Activated T-cell treated with anti-CD3 and anti-CD28 coated beads, Interleukin-2, amount 50 U/mL, for 1 hour (primary cell): ENCODE data around the gene PKHD1.

ENCODE experiments used
- DNase-seq: peaks from one replicate; pipeline ENCODE4 v3.0.0-alpha.2; 2020

Gene PKHD1

DNA sequence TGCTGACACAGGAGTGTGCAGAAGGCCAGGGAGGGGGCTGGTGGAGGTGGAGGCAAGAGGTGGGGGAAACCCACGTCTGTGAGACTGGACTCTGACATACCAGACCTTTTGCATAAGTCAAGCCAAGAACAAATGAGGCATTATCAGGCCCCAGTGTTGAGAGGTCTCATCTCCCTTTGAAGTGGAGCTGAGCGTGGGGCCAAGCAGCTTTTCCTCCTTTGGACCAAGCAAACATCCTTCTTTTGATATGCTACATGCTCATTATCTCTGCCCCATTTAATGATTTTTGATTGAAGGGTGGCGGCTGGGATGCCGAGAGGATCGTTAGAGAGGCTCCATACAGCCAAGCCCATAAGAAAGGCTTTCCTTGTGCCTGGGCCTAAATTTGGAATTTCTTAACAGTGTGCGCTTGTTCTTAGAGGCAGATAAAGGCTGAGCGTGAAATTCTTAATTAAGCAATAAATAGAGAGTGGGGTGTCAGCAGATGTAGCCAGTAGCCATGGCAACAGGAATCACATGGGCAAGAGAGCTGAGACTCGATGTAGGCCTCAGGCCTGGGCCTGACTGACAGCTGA lies 244.5 kb downstream of the PKHD1 start:
- no peak for DNase-seq

DNA sequence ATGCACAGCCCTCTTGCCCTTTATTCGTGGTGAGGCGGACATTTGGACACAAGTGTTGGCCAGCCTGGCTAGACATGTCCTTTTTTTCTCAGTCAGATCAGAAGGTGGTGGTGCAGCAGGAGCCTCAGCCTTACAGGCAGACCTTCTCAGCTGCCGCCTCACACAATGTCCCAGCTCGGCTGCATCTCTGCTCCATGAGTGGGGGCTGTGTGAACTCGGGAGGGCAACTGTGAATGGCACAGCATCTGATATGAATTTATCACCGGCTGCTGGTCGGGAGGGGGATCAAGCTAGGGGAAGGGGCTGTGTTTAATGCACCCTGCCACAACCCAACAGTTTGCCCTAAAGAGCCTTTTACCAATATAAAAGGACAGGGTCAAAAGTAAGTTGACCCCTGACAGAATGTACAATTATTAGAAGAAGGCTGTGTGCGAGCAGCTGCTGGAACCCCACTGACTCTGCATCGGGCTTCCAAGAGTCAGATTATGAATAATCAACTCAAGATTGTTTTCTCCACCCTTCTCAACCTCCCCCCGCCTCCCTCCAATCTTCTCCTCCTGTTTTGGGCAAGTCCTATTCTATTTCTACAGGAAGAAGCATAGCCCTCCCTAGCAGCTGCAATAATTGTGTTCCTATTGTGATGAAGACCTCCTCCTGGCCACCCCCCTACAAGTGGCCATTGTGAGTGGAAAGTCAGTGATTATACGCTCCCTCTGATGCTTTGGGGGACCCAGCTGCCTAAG lies 245.2 kb downstream of the PKHD1 start:
- DNase-seq: no peak

DNA sequence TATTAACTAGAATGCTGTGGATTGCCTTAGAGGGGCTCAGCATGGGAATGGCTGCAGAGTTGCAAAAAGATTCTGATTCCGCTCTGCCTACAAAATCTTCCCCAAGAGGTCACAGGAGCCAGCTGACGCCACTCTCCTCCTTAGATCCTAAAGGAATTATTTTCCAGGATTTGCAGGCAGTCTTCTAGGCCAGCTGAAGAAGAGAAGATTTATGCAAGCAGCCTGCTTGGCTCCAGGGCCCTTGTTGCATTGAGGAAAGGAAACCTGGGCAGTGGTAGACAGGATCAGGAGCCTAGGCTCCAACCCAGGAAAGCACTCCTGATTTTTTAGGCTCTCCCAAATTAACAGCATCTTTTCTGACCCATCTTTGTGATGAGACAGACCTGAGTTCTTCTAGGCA lies 245.8 kb downstream of the PKHD1 start:
- DNase-seq: no peak

DNA sequence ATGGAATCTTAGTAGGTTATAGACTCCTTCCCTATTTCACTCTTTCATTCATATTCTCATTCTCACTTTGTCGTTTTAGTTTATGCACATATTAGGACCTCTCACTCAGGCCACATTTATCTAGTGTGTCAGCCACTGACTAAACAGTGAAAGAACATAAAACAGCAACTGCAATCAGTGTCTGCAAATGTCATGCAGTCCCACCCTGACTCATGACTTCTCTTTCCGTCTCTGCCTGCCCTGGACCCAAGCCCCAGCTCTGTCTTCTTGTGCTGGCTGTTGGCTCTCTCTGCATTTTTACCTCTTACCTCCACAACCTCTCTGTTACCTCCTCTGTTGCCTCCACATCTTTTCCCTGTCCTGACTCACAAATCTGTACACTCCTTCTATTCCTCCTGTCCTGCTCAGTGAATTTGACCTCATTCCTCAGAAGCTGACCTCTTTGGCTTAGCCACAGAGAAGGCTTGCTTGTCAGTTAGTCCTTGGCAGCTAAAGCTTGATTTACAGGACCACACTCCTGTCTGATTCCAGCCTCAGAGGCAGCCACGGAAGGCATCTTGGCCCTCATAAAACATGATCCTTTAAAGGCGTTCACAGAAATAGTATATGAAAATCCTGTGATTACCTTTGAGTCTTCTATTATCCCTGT lies 247.6 kb downstream of the PKHD1 start:
- no peak for DNase-seq

DNA sequence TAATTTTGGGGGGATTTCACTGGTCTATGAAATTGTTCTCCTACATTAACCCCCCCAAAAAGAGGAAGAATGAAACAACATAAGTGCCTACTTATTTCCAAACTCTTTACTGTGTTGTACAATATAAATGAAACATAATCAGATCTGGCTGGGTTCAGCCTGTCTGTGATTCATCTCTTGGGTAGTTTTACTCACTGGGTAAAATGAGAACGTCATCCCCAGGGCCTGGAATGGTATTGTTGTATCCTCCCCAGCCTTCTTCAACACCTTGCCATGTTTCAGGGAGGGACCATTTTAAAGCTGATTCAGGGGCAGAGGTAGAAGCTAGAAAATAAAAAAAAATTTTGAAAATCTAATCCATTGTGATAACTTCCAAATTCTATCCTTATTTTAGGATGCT lies 256.7 kb downstream of the PKHD1 start:
- DNase-seq: no peak

DNA sequence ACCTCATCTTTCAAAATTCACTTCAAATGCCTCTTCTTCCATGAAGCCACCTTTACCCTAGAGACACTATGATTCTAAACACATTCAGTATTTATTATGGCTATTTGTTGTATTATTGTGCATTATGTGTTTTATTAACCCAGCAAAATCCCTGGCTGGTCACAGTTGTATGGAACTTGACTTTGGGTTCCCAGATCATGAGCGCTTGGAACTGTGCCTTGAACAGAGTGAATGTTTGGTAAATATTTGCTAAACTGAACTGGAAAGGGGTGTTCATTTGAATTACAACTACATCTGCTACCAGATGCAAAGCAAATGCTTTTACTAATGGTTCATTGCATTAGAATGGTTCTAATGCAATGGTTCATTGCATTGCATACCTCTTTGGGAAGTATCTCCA lies 259.8 kb downstream of the PKHD1 start:
- DNase-seq: no peak

DNA sequence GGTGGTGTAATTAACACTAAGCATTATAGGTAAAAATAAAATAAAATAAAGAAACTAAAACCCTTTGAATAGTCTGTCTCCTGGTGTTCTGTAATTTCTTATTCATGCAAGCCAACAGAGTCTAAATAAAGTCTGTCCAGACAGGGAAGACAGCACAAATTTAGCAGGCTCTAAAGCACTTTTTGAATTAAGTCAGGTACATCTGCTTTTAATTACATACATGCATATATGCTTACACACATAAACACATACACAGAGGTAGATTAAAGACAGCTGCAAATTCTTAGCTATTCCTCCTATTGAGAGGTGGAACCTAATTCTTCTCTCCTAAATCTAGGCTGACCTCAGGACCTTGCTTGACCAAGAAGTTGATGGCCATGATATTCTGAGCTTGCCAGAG lies 262.5 kb downstream of the PKHD1 start:
- DNase-seq: no peak

DNA sequence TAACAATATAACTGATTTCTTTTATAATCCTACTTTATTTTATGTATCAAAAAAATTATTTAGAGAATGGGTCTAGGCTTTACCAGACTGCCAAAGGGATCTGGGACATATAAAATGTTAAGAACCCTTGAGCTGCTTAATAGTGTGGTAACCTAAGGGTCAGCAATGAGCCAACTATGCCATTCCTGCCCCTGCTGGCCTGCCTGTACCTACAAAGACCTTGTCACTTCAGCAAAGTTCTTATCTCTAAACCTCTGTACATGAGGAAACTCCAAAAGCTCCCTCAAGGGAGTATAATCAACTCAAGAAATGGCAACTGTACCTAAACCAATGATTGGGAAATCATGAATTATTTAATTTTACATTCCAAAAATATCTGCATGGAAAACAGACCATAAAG lies 266.9 kb downstream of the PKHD1 start:
- no peak for DNase-seq

DNA sequence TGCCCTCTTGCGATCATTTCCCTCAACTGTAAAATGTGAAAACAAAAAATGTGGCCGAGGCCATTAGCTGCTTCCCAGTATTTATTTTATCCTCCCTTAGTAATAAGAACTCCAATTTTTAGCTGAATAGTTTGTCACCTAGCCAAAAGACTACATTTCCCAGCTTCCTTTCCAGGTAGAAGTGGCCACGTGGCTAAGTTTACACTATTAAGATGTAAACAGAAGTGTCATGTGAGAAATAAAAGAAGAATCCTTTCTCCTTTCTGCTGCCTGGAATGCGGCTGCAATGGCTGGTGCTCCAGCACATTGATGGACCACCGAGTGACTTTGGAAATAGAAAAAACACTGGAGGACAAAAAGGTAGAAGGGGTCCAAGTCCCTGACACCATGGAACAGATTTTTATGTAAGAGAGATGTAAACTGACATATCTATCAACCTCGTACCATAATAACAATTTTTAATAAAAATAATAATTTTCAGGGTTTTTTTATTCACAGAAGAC lies 268.8 kb downstream of the PKHD1 start:
- no peak for DNase-seq

DNA sequence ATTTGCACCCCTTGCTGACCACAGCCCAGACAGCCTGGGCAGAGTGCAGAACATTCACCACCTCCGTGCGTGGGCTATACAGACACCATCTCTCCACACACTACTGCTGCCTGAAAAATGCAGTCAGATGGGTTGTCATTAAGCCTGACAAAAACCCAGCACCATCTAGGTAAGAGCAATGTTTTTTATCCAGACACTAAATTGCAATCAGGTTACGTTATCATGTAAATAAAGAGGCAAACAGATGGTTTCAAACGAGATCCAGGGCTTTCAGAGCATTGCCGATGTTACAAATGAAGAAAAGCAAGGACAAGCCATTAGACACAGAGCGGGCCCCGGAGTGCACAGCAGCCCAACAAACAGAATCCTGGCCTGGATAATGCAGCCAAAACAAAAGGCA lies 269.6 kb downstream of the PKHD1 start:
- no peak for DNase-seq

DNA sequence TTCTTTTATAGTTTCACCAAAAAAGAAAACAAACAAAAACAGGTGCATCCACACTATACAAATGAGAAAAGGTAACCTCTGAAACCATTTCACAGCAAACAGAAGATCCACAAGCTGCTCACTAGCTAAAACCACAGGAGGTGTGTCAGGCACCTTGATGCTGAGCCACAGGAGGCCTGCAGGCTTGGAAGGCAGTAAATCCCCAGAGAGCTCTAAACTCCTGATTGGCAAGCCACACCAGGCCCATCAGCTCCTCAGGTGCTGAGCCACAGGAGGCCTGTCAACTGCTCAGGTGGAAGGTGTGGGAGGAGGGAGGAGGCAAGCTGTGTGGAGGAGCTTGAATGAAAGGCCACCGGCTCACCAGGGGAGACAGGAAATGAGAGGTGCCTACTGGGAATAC lies 273.0 kb downstream of the PKHD1 start:
- no peak for DNase-seq

DNA sequence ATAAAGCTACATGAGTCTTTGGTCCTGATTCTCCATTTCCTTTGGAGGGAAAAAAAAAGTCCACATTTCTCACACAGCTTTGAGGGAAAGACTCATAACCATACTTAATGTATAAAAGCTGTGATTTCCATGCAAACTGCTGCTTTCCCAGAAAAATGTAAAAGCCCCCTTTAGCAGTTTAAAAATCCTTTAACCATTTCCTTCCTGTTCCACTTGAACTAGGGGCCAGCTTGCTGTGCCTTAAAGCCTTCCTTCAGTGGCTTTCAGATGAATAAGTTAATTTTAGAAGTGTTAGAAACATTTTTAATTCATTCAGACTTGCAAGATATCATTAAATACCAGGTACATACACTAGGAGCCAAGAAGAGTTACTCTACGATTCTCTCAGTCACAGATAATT lies 273.5 kb downstream of the PKHD1 start:
- no peak for DNase-seq

DNA sequence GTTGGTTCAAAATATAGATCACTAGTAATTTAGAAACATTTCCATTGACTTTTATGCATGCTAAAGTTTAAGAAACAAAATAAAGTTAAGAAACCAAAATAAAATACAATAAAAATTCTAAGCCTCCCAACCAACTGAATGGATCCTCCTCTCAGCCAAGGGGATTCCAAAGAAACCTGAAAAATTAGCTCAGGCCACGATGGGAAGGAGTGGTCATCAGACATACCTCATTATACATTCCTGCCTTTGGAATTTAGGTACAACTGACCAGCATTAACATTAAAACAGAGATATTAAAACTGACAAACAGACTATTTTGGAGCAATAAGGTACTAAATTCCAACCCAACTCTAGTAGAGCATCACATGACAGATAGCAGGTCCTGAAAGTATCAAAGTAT lies 275.2 kb downstream of the PKHD1 start:
- DNase-seq: no peak

DNA sequence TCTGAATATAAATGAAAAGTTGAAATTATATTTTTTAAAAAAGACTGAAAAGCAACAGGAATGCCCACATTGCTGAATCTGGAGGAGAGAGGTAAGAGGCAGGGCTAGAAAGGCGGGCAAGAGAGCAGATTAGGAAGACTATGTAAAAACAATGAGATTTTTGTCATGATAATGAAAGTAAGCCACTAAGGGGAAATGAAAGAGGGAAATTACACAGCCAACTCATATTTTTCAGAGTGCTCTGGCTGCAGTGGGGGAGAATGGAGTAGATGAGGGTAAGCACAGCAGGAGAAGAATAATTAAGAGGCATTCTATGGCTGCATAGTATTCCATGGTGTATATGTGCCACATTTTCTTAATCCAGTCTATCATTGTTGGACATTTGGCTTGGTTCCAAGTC lies 281.9 kb downstream of the PKHD1 start:
- no peak for DNase-seq

DNA sequence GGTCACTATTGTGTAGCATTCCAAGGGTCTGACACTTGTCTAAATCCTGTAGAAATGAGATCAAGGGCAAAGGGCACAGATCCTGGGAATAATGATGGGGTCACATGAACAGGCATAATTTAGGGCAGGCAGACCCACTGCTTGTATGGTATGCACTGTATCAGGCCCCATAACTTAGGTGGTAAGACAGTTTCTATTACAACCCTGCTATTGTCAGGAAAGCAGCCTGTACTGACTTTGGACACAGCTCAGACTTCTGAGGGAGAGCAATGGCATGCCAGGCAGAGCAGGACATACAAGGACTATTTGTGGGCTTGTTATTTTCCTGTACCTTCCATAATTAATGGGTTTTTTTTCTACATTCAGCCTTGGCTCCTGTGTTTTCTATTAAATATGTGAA lies 286.8 kb downstream of the PKHD1 start:
- DNase-seq: no peak

DNA sequence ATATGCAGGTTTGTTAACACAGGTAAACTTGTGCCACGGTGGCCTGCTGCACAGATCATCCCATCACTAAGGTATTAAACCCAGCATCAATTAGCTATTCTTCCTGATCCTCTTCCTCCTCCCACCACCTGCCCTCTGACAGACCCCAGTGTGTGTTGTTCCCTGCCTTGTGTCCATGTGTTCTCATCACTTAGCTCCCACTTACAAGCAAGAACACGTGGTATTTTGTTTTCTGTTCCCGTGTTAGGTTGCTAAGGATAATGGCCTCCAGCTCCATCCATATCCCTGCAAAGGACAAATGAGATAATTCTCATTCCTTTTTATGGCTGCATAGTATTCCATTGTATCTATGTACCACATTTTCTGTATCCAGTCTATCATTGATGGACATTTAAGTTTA lies 294.0 kb downstream of the PKHD1 start:
- no peak for DNase-seq

DNA sequence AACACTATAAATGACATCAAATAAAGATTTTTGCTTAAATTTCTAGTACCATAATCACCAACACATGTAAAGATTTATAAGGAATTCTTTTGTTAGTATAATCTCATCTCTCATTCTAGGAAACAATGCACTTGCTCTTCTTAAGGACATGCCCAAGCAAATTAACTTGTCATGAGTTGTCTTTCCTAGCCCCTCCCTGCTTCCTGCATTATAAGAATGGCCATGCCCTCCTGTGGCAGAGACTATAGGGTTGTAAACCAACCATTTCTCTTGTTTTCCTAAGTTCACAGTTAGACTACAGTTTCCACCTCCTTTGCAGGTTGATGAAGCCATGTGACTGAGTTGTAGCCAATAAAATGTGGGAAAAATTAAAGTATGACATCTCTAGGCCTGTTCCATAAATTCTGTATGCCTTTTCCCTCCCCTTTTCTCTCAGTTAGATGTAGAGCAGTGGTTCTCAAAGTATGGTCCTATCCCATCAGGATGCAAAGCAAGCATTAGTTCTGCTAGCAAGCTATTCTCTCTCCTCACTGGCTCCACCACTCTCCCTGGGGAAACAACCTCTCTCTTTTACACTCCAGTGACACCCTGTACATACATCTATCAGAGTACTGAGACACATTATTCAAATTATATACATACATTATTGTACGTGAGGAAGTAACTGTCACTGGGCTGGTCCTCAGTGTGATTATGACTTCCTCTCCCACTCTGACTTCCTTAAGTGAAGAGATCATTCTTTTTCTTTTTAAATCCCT lies 295.0 kb downstream of the PKHD1 start:
- DNase-seq: no peak

DNA sequence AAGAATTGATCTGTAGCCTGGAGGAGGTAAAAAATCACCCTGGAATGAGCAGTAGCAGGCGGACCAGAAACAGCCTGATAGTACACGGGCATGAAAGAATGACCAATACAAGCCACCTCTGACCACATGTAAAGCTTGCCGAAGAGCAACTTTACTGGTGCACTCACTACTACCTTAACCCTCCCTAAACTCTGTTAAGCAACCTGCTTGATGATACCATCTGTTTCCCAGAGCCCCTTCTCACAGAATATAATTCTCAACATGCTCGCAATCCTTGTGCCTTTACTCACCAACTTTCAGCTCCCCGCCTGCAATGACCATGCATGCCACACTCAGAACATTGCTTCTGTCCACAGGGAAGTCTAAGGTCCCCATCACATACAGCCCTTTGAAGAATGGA lies 296.5 kb downstream of the PKHD1 start:
- no peak for DNase-seq

DNA sequence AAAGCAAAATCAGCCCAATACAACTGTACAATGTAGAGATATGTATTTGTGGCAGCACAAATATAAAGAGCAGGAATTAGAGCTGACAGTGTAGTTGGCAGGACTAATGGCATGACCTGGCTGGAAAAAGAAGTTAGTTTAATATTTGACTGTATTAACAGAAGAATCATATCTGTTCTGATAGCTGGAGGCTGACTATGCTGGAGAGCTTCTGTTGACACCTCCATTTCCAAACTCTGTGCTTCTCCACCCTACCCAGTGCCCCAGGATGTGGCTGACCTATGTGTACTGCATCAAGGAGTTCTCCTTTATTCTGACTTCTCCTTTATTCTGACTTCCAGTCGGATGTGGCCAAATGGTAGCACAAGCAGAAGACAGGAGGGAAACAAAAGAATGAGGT lies 299.3 kb downstream of the PKHD1 start:
- DNase-seq: no peak

DNA sequence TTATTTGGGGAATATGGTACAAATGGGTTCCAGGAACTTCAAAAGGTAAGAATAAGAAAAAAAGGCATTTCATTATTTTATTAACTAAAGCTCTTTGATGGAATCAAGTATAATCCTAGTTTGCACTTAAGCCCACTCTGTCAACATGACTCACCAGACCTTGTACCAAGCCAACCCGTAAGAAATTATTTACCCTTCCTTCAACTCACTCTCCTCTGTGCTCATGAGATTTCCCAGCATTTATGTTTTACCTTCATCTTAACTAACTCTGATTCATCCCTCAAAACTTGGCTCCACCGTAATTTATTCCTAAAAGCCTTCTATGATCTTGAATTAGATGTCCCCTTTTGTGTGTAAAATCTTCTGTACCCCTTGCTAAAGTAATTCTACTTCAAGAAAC lies 308.7 kb downstream of the PKHD1 start:
- no peak for DNase-seq

DNA sequence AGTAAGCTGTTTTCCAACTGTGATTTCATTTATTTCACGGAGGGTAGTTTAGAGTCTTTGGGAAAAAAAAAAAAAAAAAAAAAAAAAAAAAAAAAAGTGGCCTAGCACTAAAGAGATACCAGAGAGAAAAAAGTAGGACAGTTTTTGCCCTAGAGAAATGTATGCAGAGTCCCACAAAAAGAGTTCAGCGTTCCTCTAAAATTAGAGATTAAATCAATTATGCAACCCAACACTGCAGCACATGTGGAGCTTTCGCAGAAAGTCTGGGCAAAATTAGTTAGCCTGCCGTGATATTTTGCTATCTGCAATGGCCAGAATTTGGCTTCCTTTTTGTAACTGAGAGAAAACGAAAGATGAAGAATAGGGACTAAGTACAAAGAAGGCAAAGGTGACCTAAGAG lies 309.8 kb downstream of the PKHD1 start:
- no peak for DNase-seq

DNA sequence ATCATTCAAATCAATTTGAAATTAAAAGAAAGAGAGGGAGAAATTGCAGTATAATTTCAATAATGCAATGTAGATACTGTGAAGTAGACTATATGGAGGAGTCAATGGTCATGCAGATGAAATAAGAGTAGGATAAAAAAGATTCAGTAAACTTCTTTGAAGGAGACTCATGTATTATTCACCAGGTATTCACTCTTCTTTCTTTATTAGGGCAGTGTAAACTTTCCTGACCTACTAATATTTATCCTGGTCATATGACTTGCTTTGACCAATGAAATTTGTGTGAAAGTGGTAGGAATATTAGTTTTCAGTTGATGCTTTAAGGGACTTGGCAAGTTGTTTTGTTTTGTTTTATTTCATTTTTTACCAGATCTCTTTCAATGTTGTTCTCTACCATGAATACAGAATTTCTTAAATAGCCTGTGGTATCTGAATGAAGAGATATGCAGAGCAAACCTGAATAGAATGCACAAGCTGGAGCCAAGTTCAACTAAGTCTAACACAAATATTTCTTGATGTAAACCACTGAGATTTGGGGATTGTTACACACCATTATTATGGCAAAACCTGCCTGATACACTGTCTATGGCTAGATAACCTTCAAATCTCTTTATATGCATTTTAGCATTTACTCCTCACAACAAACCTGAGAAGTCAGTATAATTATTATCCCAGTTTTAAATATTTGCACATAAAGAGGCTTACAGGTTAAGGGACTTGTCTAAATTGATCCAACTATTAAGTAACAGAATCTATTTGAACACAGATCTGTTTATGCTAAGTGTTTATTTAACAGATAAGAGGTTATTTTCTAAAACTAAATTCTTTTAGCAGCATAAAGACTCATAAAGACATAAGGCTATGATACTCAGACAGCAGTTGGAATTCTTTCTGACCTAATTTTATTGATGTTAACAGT lies 311.2 kb downstream of the PKHD1 start:
- DNase-seq: no peak

DNA sequence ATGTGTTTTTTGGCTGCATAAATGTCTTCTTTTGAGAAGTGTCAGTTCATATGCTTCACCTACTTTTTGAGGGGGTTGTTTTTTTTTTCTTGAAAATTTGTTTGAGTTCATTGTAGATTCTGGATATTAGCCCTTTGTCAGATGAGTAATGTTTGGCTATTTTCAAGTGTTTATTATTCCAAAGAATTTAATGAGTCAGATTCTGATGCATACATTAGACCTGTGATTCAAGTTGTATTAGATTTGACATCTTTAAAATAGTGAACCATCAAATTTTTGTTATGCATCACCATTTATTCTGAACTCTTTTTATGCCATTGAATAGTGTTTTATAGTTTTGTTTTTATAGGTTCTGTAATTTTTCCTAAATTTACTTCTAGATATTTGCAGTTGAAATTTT lies 319.3 kb downstream of the PKHD1 start:
- no peak for DNase-seq
